Activated T-cell treated with anti-CD3 and anti-CD28 coated beads, Interleukin-2, amount 50 U/mL, for 4 hours (primary cell): Measurements from ENCODE around the gene PYGB. TPM values are rescaled to one million over a fixed set of nuclear protein-coding genes. Genes with fewer than 3 reads are reported as not detected.
A peak's percentile ranks its signal among the peaks of the same experiment; 100 is the strongest.

Experiments
- ATAC-seq, 2 donors: fragments of 200-7000 bp; cut with Tn5 transposase; one replicate each; pipeline ENCODE4 v1.10.0; 2021
- DNase-seq: peaks from one replicate; pipeline ENCODE4 v3.0.0-alpha.2; 2020
- H3K27me3 Mint-ChIP-seq: one replicate; pipeline ENCODE4 v1.8.0; 2021; ENCODE audit warnings: low read depth, mixed read lengths
- H3K36me3 Mint-ChIP-seq: one replicate; pipeline ENCODE4 v1.8.0; 2022; ENCODE audit warnings: mixed read lengths; ENCODE audit not compliant: insufficient read depth
- H3K4me1 Mint-ChIP-seq: one replicate; pipeline ENCODE4 v1.8.0; 2021; ENCODE audit warnings: low read depth, mixed read lengths
- H3K4me3 Mint-ChIP-seq: one replicate; pipeline ENCODE4 v1.8.0; 2021; ENCODE audit warnings: mild to moderate bottlenecking, moderate library complexity, mixed read lengths
- H3K9me3 Mint-ChIP-seq: one replicate; pipeline ENCODE4 v1.8.0; 2021; ENCODE audit warnings: mixed read lengths
- total RNA-seq, 3 donors: library from RNA; stranded (reverse); gene quantifications; one replicate each; pipeline ENCODE4 v1.2.1, GENCODE V29; 2021

PYGB gene
- total RNA-seq, 3 donors from 2014 or later, result 32.5 to 37.6 (median 34.6) TPM

DNA sequence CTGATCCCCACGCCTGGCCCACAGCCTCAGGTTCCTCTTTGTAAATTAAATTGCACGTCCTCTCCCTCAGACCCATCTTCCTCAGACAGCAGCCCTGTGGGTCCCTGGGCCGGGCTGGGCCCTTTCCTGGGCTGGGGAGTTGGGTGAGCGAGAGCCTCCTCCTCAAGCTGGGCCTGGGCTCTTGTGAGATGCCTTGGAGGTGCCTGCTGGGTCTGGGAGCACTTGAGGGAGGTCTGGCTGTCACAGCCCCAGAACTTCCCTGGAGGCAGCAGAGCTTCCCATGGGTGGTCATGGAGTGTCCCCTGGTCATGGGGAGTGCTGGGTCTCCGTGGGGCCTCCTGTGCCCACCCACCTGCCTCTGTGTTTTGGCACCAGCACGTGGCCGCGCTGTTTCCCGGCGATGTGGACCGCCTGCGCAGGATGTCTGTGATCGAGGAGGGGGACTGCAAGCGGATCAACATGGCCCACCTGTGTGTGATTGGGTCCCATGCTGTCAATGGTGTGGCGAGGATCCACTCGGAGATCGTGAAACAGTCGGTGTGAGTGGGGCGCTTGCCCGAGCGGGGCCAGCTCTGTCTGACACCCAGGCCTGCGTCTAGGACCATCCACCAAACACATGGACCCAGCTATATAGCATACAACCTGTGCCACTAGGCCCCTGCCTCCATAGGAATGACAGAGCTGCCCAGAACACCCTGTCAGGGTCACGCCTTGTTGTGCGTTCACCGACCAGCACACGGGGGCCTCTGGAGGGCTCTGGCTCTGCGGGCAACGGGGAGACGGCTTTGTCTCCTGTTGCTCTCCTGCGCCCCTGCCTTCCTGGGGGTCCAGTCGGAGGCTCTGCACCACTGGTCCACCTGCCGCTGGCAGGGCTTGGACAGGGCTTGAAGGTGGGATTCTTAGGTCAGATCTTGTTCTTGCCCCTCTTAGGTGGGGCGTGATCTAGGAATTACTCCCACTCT lies 33.0 kb downstream of the PYGB start:
- H3K27me3 Mint-ChIP-seq, result no peaks in the 10 kb centered on the region
- ATAC-seq, result no peak
- no peaks in the 10 kb centered on the region for H3K4me1 Mint-ChIP-seq
- peaks cover 17% of the 10 kb centered on the region for H3K36me3 Mint-ChIP-seq
- DNase-seq, result no peak
- no peaks in the 10 kb centered on the region for H3K9me3 Mint-ChIP-seq
- H3K4me3 Mint-ChIP-seq, result no peak overlapping the region

DNA sequence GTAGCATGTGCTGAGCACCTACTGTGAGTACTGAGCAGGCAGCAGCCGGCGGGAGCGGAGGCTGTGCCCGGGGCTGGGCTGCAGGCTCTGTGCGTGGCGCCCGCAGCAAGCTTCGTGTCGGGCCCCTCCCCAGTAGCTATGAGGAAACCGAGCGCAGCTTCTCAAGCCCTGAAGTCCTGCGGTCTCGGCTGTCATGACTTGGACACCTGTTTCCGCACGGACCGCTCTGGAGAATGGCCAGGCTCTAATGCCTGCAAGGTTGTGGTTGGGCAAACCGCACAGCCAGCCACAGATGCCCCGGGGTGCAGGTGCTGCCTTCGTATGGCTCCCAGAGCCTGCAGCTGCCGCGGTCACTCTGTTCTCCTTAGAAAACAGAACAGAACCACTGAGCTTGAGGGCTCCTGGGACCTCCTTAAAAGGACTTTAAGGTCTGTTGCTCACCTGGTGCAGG lies 33.7 kb downstream of the PYGB start:
- no peaks in the 10 kb centered on the region for H3K9me3 Mint-ChIP-seq
- no peak for DNase-seq
- no peak overlapping the region for H3K4me3 Mint-ChIP-seq
- no peaks in the 10 kb centered on the region for H3K4me1 Mint-ChIP-seq
- ATAC-seq, result no peak
- H3K36me3 Mint-ChIP-seq, result peaks cover 20% of the 10 kb centered on the region
- H3K27me3 Mint-ChIP-seq, result no peaks in the 10 kb centered on the region

DNA sequence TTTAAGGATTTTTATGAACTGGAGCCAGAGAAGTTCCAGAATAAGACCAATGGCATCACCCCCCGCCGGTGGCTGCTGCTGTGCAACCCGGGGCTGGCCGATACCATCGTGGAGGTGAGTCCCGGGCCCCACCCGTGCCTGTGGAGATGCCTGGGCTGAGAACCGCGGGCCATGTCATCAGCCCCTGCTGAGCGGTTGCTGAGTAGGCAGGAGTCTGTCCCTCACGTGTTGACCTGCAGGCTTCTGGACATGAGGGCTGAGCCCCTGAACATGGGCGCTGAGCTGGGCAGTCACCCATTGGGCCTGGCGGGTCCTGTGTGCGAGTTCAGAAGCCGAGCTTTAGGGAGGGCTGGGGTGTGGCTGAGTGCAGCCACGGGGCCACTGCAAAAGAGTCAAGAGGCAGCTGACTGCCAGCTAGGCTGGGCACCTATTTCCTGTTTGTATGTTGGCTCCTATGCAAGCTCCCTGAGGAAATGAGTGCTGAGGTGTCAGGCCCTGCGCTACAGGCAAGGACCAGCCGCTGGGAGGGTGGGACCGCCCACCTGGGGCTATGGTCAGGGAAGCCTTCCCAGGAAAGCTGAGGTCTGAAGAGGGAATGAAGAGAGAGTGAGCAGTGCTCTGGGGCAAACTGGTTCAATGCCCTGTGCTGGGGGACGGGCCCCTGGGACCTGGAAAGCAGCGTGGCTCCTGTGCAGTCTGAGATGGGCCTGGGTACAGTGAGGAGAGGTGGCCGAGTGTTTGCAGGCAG lies 34.3 kb downstream of the PYGB start:
- Mint-ChIP-seq H3K4me3 (no peak overlapping the region), H3K4me1 (no peaks in the 10 kb centered on the region), H3K9me3 (no peaks in the 10 kb centered on the region), H3K27me3 (no peaks in the 10 kb centered on the region), H3K36me3 (peaks cover 24% of the 10 kb centered on the region)
- ATAC-seq (no peak), DNase-seq (no peak)

DNA sequence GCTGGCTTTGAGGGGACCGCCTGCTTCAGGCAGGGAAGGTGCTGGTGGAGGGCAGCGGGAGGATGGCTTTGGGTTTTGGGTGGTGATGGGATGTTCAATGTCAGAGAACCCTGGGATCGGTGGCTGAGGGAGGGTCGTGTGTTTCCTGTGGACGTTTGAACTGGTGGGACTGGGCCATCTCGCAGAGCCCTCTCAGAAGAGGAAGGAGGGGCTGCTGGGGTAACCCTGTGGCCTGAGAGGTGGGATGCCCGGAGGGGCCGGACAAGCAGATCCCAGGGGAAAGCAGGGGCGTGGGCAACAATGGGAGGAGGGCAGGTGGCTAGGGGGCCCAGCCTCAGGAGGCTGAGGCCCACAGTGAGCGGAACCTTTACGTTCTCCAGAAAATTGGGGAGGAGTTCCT lies 34.9 kb downstream of the PYGB start:
- peaks cover 24% of the 10 kb centered on the region for H3K36me3 Mint-ChIP-seq
- no peak overlapping the region for H3K4me3 Mint-ChIP-seq
- no peaks in the 10 kb centered on the region for H3K27me3 Mint-ChIP-seq
- DNase-seq (no peak), ATAC-seq (no peak)
- H3K4me1 Mint-ChIP-seq, result no peaks in the 10 kb centered on the region
- no peaks in the 10 kb centered on the region for H3K9me3 Mint-ChIP-seq

DNA sequence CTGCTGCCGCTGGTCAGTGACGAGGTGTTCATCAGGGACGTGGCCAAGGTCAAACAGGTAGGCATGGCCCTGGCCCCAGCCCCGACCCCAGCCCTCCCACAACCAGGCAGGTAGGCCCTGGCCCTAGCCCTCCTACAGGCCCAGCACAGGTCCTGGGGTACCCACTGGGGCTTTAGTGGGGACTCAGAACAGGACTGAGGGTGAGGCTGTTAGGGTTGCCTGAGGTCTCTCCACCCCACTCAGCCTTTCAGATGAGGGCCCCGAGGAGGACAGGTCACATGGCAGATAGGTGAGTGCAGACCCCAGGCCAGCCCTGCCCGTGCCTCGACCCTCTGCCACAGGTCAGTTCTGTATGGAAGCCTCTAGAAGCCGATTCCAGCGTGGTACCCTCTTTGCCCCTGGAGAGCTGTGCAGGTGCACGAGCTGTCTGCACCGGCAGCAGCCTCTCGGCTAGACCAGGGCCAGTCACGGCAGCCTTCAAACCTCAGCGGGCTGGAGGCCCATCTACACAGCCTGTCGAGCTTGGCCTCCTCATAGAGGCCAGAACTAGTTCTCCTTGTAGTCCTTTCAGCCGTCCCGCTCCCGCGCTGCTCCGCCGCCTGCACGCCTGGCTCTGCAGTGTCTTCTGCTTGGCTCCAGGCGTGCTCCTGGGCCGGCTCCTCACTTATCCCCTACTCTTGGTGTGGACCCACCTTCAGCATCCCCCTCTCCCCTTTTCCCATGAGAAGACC lies 35.5 kb downstream of the PYGB start:
- Mint-ChIP-seq H3K27me3 (no peaks in the 10 kb centered on the region), H3K4me3 (no peak overlapping the region), H3K4me1 (no peaks in the 10 kb centered on the region), H3K9me3 (no peaks in the 10 kb centered on the region), H3K36me3 (peaks cover 24% of the 10 kb centered on the region)
- no peak for DNase-seq
- ATAC-seq, result peak in 1 of 2 donors; percentile 28

DNA sequence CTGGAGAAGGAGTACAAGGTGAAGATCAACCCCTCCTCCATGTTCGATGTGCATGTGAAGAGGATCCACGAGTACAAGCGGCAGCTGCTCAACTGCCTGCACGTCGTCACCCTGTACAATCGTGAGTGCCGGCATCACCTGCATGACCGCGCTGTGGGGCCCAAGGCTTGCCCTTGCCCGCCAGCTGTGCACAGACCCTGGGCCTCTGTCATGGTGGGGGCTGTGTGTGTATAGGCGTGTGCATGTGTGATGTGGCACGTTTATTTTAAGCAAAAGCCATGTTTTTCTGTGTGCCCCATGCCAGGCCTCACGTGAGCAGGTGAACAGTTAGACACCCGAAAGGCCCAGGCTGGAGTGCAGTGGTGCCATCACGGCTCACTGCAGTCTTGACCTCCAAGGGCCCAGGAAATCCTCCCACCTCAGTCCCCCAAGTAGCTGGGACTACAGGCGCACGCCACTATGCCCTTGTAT lies 36.3 kb downstream of the PYGB start:
- H3K27me3 Mint-ChIP-seq, result no peaks in the 10 kb centered on the region
- peaks cover 27% of the 10 kb centered on the region for H3K36me3 Mint-ChIP-seq

DNA sequence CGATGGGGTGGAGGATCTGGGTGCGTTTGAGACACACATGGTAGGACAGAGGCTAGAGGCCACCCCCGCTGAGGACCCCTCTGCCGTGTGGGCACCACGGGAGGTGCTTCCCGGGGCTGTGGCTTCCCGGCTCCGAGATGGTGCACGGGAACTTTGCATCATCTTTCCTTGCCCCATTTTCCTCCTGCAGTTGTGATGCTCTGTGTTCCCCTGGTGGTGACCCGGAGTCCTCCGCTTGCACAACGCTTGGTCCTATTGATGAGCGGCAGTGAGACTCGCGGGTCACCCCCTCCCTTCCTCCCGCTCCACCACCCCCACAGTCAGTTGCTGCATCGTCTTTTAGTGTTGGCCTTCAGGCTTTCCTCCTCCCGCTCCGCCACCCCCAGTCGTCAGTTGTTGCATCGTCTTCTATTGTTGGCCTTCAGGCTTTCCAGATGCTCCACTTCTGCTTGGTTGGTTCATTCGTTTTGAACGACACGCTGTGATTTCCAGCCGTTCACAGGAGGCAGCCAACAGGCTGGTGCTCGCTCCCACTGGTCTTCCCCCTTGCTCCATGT lies 37.3 kb downstream of the PYGB start:
- no peaks in the 10 kb centered on the region for H3K4me1 Mint-ChIP-seq
- peaks cover 27% of the 10 kb centered on the region for H3K36me3 Mint-ChIP-seq
- H3K4me3 Mint-ChIP-seq, result no peak overlapping the region
- ATAC-seq, result no peak
- H3K27me3 Mint-ChIP-seq, result no peaks in the 10 kb centered on the region
- H3K9me3 Mint-ChIP-seq, result no peaks in the 10 kb centered on the region
- DNase-seq, result no peak

More for the DNA sequence above, 36.3 kb downstream of the PYGB start:
- no peak overlapping the region for H3K4me3 Mint-ChIP-seq
- no peaks in the 10 kb centered on the region for H3K4me1 Mint-ChIP-seq
- DNase-seq, result no peak
- no peak for ATAC-seq
- H3K9me3 Mint-ChIP-seq, result no peaks in the 10 kb centered on the region

DNA sequence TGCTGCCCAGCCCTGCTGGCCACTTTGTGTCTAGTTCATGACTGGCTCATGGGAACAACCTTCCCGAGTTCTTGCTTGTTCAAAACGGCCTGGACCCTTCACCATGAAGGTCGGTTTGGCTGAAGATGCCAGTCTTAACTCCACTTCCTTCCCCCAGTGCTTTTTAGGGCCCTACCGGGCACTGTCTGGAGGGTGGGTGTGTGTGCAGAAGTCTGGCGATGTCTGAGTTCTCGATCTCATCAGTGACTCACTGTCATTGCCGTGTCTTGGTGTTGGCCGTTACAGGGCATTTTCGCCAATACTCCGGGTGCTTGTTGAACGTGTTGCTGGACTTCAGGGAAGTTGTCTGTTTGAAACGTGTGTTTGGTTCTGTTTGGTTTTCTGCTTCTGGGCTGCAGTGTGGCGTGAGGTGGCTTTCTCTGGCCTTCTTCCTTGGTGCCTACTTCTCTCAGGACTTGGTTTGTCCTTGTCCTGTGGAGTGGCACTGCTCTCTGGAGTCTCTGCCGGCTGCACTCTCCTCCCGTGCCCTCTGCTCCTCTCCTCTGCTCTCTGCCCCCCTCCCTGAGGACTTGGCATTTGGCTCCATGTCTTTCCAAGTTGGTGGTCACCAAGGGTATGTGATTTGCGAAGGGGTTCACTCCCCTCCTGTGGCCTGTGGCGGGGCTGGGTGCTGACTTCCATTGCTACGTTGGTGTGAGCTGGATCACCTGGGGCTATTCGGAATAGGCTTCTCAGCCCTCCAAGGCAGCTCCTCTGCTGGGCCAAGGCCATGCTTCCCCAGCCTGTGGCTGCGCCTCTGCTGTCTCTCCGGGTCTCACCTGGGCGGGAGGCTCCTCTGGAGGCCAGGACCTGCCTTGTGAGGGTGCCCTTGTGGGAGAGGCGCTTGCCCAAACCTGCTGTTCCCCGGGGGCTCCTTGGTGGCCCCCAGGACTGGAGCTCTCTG lies 38.2 kb downstream of the PYGB start:
- DNase-seq (no peak), ATAC-seq (no peak)
- no peaks in the 10 kb centered on the region for H3K4me1 Mint-ChIP-seq
- H3K4me3 Mint-ChIP-seq, result no peak overlapping the region
- H3K36me3 Mint-ChIP-seq, result peaks cover 27% of the 10 kb centered on the region
- no peaks in the 10 kb centered on the region for H3K9me3 Mint-ChIP-seq
- H3K27me3 Mint-ChIP-seq, result no peaks in the 10 kb centered on the region

DNA sequence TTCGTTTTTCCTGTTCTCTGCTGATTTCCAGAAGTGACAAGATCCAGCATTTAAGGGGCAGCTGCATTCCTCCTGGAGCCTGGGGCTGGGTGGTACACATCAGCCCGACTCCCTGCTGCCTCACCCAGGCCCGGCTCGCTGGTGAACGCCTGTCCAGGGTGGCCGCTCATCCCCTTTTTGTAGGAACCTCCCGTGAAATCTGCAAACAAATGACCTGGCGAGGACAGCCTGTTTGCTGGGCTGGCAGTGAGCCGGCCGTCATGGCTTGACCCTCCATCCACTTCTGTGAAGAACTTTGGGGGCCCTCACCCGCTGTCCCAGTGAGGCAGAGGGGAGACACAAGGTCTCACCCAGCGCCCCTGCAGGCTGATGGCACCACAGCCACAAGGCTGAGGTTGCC lies 39.0 kb downstream of the PYGB start:
- Mint-ChIP-seq H3K4me1 (no peaks in the 10 kb centered on the region), H3K27me3 (no peaks in the 10 kb centered on the region), H3K9me3 (no peaks in the 10 kb centered on the region), H3K4me3 (no peak overlapping the region), H3K36me3 (peaks cover 31% of the 10 kb centered on the region)
- ATAC-seq (no peak), DNase-seq (no peak)

DNA sequence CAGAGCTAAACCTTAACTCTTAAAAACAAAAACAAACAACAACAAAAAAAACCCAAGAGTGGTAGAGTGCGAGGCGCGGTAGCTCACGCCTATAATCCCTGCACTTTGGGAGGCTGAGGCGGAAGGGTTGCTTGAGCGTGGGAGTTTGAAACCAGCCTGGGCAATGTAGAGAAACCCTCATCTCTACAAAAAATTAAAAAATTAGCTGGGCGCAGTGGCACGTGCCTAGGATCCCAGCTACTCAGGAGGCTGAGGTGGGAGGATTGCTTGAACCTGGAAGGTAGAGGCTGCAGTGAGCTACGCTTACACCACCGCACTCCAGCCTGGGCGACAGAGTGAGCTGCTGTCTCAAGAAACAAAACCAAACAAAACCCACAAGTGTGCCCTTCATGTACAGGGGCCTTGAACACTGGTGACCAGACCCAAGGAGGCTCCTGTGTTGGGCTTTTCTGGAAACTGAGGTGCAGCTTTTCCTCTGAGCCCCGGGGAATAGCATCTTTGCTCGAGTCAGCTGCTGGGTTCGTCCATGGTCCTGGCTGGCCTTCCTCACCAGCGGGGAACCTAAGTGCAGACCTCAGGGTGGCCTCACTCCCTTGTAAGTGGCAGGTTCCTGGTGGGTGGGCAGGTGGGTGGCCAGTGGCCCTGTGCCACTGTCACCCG lies 39.9 kb downstream of the PYGB start:
- H3K36me3 Mint-ChIP-seq, result peaks cover 26% of the 10 kb centered on the region
- DNase-seq, result no peak

DNA sequence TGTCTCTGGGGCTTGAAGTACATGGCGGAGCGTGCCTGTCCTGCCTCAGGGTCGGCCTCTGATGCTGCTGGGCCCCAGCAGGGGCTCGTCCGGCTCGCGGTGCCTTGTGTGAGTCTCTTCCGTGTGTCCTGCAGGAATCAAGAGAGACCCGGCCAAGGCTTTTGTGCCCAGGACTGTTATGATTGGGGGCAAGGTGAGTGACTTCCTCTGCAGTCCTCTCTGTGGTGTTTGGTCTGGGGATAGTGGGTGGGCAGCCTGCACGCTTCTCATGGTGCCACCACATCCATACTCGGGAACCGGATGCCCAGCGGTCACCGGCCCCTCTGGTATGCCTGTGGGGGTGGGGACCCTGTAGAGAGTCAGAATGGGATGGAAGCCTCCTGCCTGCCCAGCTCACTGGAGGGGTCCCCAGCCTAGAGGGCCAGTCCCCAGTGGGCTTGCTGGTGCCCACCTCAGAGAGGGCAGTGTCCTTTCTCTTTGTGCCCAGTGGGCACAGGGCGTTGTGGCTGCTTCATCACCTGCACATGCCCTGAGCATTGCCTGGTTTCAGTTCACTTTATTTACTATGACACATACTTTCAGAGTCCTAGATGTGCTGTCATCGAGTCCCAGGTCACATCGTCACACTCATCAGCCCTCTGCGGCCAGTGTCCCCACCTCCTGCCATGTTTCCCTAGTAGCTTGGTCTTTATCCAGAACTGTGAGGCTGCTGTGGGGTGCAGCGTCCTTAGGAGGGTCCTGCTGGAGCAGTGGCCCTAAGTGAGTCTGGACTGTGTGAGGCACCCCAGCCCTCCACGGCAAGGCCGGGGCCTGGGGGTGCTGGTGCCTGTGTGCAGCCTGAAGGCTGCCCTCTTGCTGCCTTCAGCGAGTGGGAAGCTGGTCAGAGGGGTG lies 40.7 kb downstream of the PYGB start:
- Mint-ChIP-seq H3K27me3 (no peaks in the 10 kb centered on the region), H3K4me1 (no peaks in the 10 kb centered on the region), H3K9me3 (no peaks in the 10 kb centered on the region), H3K36me3 (peaks cover 26% of the 10 kb centered on the region), H3K4me3 (no peak overlapping the region)
- DNase-seq, result no peak
- peak in 1 of 2 donors; percentile 35 for ATAC-seq

More for the DNA sequence above, 39.9 kb downstream of the PYGB start:
- no peak overlapping the region for H3K4me3 Mint-ChIP-seq
- no peaks in the 10 kb centered on the region for H3K4me1 Mint-ChIP-seq
- no peaks in the 10 kb centered on the region for H3K27me3 Mint-ChIP-seq
- H3K9me3 Mint-ChIP-seq, result no peaks in the 10 kb centered on the region
- no peak for ATAC-seq
